CD4-positive, alpha-beta T cell (primary cell): ENCODE results near the gene ARHGAP6. TPM values are rescaled to one million over a fixed set of nuclear protein-coding genes. Genes with fewer than 3 reads are reported as not detected.

Experiments used
- ATAC-seq: fragments of 200-7000 bp; cut with Tn5 transposase; one replicate; pipeline ENCODE4 v1.10.0; 2022; ENCODE audit warnings: mild to moderate bottlenecking; ENCODE audit not compliant: poor library complexity
- CTCF ChIA-PET: fragments of 350-600 bp; sonication (Branson Sonifier 250); formaldehyde crosslinking; loops from one replicate; lab custom pipeline; 2021; ENCODE audit warnings: antibody characterized with exemption, inconsistent platforms; lab: Charles Lee
- POLR2A ChIA-PET: fragments of 350-600 bp; sonication (Branson Sonifier 250); formaldehyde crosslinking; loops from one replicate; lab custom pipeline; 2021; ENCODE audit warnings: antibody characterized with exemption, inconsistent platforms; lab: Charles Lee
- DNase-seq, 14 experiments: peaks; one replicate each; pipeline ENCODE4 v3.0.0-alpha.2; 2013 to 2020; ENCODE audit warnings: mixed read lengths in 2 of 14
- H3K27ac ChIP-seq, 2 donors: one replicate each; pipeline versions ENCODE4 v1.5.1 to v1.7.0; 2013; ENCODE audit warnings: low read length in 2 of 2, low read depth in 1 of 2, mild to moderate bottlenecking in 1 of 2
- H3K27me3 ChIP-seq, 2 experiments: 1 replicate in 1 of 2; 2 replicates in 1 of 2; pipeline versions ENCODE4 v1.6.1 to v1.7.0; 2013; ENCODE audit warnings: low read length in 2 of 2, control low read depth in 1 of 2, mild to moderate bottlenecking in 1 of 2, moderate library complexity in 1 of 2; ENCODE audit not compliant: insufficient read depth in 2 of 2, control insufficient read depth in 1 of 2
- H3K36me3 ChIP-seq: one replicate; pipeline ENCODE4 v1.6.1; 2013; ENCODE audit warnings: low read length, control low read depth; ENCODE audit not compliant: insufficient read depth
- H3K4me1 ChIP-seq: one replicate; pipeline ENCODE4 v1.6.1; 2013; ENCODE audit warnings: low read length, control low read depth; ENCODE audit not compliant: insufficient read depth
- H3K4me3 ChIP-seq: one replicate; pipeline ENCODE4 v1.5.1; 2013; ENCODE audit warnings: mild to moderate bottlenecking, low read length, moderate library complexity
- H3K9me3 ChIP-seq, 2 experiments: 1 replicate in 1 of 2; 2 replicates in 1 of 2; pipeline versions ENCODE4 v1.6.1 to v1.7.0; 2013; ENCODE audit warnings: low read length in 2 of 2, mild to moderate bottlenecking in 2 of 2, control low read depth in 1 of 2, moderate library complexity in 1 of 2; ENCODE audit not compliant: control insufficient read depth in 1 of 2, insufficient read depth in 1 of 2
- H3K27ac Mint-ChIP-seq: one replicate; pipeline ENCODE4 v1.8.0; 2020; ENCODE audit warnings: mixed read lengths
- H3K27me3 Mint-ChIP-seq: one replicate; pipeline ENCODE4 v1.8.0; 2021; ENCODE audit warnings: mixed read lengths
- H3K36me3 Mint-ChIP-seq: one replicate; pipeline ENCODE4 v1.8.0; 2021; ENCODE audit warnings: low read depth, mixed read lengths
- H3K4me1 Mint-ChIP-seq: one replicate; pipeline ENCODE4 v1.8.0; 2021; ENCODE audit warnings: low read depth, mixed read lengths
- H3K4me3 Mint-ChIP-seq: one replicate; pipeline ENCODE4 v1.8.0; 2020; ENCODE audit warnings: mild to moderate bottlenecking, mixed read lengths
- H3K9me3 Mint-ChIP-seq: one replicate; pipeline ENCODE4 v1.8.0; 2020; ENCODE audit warnings: mixed read lengths
- CTCF ChIP-seq: fragments of 200-600 bp; IDR thresholded peaks from one replicate; pipeline ENCODE4 v1.8.0; 2022; ENCODE audit warnings: antibody characterized with exemption, mild to moderate bottlenecking
- intact Hi-C, 2 experiments: fragments of 100-400 bp; cut with DNase I in 1 of 2; cut with micrococcal nuclease in 1 of 2; formaldehyde crosslinking; loops; one replicate each; pipeline versions ENCODE4 v1.15.1 to v1.9.0; 2023 to 2025; cut with DNase I, micrococcal nuclease
- total RNA-seq, 174 experiments: library from RNA in 2 of 174; stranded (reverse) in 2 of 174; gene quantifications; one replicate each; pipeline ENCODE4 v1.2.3 and lab custom pipeline; 2021 to 2026

Gene ARHGAP6
- total RNA-seq, 2 experiments from 2014 or later, result not detected

DNA sequence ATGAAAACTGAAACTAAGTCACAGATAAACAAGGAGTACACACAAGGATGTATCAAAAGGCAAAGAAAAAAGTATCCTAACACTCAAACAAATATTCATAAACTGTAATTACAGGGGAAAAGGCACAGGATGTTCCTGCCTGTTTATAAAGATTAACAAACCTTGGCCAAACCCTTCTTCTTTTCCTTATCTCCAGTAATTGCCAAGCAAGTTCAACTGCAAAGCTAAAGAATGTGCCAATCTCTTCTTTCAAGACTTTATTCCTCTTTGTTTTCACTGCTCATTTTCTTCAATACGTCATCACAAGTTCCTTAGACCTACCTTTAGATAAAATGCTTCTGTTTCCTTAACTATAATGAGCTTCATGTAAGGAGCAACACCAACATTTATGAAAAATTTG, 201.3 kb downstream of the ARHGAP6 start:
- Mint-ChIP-seq H3K4me1 (no peaks in the 10 kb centered on the region), H3K27ac (no peak overlapping the region), H3K9me3 (no peaks in the 10 kb centered on the region), H3K4me3 (no peak overlapping the region), H3K36me3 (no peaks in the 10 kb centered on the region), H3K27me3 (peaks cover 17% of the 10 kb centered on the region)
- no peak overlapping the region for H3K4me3 ChIP-seq
- CTCF ChIA-PET, result no interaction called here
- no peak for ATAC-seq
- POLR2A ChIA-PET, result no interaction called here
- peaks cover 0 to 3% of the 10 kb centered on the region in 2 experiments for H3K27me3 ChIP-seq
- no peak overlapping the region for H3K27ac ChIP-seq
- intact Hi-C loops, result no loop called here
- no peaks in the 10 kb centered on the region for H3K9me3 ChIP-seq
- H3K36me3 ChIP-seq, result no peaks in the 10 kb centered on the region
- H3K4me1 ChIP-seq, result no peaks in the 10 kb centered on the region
- DNase-seq, result no peak
- no peak for TF ChIP-seq CTCF

DNA sequence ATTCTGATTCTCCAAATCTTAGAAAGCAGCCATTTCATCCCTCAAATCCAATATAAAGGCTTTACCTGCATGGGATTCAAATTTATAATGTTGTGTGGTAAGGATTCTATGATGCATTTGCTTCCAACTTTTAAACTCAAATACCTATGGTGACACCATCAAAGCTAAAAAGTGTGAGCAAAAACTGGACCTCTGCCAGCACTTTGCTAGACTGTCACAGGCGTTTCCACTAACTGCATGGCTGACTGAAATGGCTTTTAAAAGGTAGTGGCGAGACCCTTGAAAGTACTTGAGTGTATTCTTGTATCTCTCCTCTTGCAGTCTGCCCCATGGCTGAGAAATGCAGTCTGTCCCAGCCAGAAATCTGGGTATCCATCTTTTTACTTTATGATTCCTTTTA, 203.1 kb downstream of the ARHGAP6 start:
- no peaks in the 10 kb centered on the region for H3K4me1 ChIP-seq
- ATAC-seq (no peak), DNase-seq (no peak)
- H3K27ac ChIP-seq, result no peak overlapping the region
- ChIA-PET POLR2A (no interaction called here), CTCF (no interaction called here)
- intact Hi-C loops, result no loop called here
- Mint-ChIP-seq H3K27ac (no peak overlapping the region), H3K4me1 (no peaks in the 10 kb centered on the region), H3K36me3 (no peaks in the 10 kb centered on the region), H3K27me3 (peaks cover 17% of the 10 kb centered on the region), H3K4me3 (no peak overlapping the region), H3K9me3 (no peaks in the 10 kb centered on the region)
- no peak for TF ChIP-seq CTCF
- H3K9me3 ChIP-seq, result no peaks in the 10 kb centered on the region
- H3K4me3 ChIP-seq, result no peak overlapping the region
- H3K36me3 ChIP-seq, result no peaks in the 10 kb centered on the region
- H3K27me3 ChIP-seq, result peaks cover 0 to 3% of the 10 kb centered on the region in 2 experiments

DNA sequence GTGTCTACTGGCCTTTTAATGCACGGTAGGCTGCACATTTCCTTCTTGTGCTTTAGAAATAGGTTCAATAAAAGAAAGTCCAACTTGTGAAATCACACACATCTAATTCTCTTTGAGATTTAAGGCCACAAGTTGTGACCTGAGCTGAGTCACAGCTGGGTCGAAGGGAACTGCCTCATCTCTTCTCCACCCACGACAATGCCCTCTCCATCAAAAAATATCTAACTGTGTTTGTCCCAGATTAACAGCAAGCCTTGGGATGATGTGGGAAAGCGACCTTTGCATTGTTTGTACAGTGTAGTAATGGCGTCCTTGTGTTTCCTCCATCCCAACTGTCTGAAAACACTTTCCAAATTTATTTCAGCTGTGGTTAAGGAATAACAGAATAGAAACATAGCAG, 203.6 kb downstream of the ARHGAP6 start:
- no peak overlapping the region for H3K27ac Mint-ChIP-seq
- H3K4me1 Mint-ChIP-seq, result no peaks in the 10 kb centered on the region
- no peak for TF ChIP-seq CTCF
- H3K36me3 Mint-ChIP-seq, result no peaks in the 10 kb centered on the region
- H3K4me3 Mint-ChIP-seq, result no peak overlapping the region
- Histone ChIP-seq H3K36me3 (no peaks in the 10 kb centered on the region), H3K9me3 (no peaks in the 10 kb centered on the region), H3K27me3 (peaks cover 0 to 3% of the 10 kb centered on the region in 2 experiments), H3K4me1 (no peaks in the 10 kb centered on the region), H3K27ac (no peak overlapping the region), H3K4me3 (no peak overlapping the region)
- ATAC-seq (no peak), DNase-seq (no peak)
- H3K9me3 Mint-ChIP-seq, result no peaks in the 10 kb centered on the region
- intact Hi-C loops, result no loop called here
- peaks cover 17% of the 10 kb centered on the region for H3K27me3 Mint-ChIP-seq
- ChIA-PET POLR2A (no interaction called here), CTCF (no interaction called here)
